COLO668 (cell line): ENCODE measurements around the gene NACC2.

Experiments used
- DNase-seq: peaks from one replicate; lab custom pipeline; 2025; ENCODE audit not compliant: unreplicated experiment; lab: John Stamatoyannopoulos, UW

The NACC2 gene

DNA sequence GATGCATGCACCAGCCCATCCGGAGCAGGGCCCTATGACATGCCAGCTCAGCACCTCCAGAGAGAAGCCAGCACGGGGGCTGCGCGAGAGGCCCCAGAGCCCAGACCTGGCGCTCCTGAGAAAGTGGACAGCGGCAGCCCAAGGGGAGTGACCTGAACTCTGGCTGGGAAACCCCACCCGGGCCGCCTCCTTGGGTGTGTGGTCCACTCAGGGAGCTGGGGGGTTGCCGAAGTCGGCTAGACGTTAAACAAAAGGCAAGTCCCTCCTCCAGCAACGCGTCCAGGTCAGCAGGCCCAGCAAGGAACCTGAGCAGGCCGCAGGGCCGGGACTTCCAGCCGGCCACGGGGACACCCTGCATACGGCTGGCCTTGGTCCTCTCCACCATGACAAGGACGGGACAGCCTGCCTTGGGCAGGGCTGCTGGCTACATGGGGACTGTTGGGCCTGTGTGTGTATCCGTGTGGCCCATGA is 35.7 kb downstream of the NACC2 start:
- DNase-seq = no peak

- DNase-seq = no peak
These were observed 36.2 kb downstream of the NACC2 start for GRCh38 chr9:136058801-136059302.

- DNase-seq = no peak
These were observed 37.0 kb downstream of the NACC2 start for GRCh38 chr9:136058084-136058483.

DNA sequence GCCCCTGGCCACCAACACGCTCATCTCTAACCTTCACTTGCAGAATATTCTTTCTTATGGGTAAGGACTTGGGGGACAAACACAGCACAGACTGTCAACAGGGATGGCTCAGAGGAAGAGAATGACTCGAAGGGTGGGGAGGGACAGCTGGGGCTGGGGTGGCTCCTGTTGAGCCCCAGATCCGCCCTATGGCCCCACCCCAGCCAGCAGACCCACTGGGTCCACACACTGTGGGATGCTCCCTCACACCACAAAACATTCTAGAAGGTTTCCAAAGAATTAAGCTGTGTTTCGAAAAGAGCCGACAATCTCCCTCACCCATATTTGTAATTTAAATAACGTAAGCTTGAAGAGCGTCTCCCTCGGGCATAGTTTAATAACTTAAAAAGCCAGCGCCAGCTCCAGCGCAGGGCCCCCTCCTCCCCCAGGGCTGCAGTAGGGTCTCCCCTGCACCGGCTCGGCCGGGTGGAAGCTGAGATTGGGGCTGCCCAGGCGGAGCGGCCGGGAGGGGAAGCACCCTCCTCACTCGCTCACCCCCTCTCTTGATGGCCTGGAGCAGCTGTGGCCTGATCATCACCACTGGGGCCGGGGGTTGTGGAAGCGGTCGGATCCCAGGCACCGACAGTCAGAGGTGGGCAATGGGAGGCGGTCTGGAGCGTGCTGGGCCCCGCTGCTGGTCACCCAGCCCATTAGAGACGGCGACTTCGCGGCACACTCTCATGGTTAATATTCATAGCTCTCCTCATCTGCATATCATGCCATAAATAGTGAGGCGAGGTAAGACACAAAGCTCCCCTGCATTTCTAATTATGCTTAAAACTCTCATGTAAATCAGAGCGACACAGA is 37.6 kb downstream of the NACC2 start:
- no peak for DNase-seq

DNA sequence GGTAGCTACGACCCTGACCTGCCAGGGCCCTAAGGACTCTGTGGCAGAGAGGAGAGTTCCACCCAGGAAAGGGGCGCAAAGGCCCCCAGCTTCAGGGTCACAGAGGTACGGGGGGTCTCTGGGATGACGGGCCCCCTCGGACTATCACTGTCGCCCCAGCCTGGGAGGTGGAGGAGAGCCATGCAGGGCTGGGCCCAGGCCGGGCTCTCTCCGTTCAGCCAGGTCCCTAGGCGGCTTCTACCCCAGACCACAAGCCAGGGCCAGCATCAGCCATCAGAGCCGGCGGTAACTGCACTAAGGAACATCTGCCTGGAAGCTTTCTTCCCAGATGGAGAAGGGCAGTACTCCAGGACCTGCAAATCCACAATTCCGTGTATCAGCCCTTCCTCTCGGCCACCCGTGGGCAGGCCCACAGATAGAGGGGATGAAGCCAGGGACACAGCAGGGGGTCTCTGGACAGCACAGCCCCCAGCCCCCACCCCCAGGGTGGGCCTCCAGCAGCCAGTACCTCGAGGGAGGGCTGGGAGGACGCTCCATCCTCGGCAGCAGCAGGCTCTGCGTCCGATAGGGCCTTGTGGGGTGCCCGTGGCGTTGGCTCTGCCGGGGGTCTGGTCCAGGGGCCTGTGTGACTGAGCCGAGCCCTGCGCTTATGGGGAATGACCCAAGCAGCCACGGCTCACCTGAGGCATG is 38.4 kb downstream of the NACC2 start:
- no peak for DNase-seq

- DNase-seq = no peak
These were observed 39.2 kb downstream of the NACC2 start for GRCh38 chr9:136055715-136056545.

- DNase-seq = no peak
These were observed 40.0 kb downstream of the NACC2 start for GRCh38 chr9:136054798-136055714.

GRCh38 chr9:136054146-136054545 is 40.9 kb downstream of the NACC2 start:
- DNase-seq = no peak

DNA sequence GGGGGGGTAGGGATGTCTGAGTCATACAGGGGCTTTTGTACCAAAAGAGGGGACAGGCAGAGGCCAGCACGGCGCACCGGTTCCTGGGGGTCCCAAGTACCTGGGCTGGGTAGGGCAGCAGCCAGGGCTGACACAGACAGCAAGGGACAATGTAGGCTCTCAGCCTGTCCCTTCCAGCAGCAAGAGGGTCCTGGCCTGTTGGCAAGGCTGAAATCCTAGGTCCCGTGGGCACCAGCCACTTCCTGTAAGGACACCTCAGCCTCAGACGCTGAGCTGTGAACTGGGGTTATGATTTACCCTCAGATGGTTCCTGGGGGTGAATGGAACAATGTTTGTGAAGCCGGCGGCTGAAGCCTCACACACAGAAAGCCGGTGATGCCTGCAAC is 41.3 kb downstream of the NACC2 start:
- no peak for DNase-seq

DNA sequence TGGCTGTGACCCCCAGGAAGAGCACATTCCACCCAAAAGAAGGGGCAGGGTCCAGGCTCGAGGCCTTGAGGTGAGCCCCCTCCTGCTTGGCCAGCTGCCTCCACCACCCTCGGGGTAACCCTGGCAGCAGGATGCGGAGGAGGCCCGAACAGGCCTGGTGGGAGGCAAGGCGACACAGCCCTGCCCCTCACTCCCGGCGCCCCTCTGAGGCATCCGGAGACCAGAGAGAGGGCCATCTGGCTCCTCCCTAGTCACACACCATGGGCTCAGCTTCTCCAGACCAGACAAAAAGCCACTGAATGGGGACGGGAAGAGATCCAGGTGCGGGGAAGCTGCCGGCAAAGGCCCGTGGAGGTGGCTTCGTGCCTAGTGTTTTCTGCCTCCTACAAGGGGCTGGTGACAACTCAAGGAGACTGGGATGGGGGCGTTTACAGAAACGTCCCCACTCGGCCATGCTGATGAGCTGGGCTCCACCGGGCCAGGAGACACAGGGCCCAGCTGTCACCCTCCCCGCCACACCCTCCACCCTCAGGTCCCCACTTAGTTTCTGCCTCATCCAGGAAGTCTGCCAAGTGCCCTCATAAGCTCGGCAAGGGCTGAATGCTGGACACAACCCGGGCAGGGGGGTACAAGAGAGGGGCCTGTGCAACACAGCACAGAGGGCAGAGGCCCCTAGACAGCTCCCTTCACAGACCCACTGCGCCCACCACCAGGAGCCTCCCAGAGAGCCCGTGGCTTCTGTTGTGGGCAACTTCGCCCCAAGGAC is 41.9 kb downstream of the NACC2 start:
- DNase-seq = peak; percentile 50

DNA sequence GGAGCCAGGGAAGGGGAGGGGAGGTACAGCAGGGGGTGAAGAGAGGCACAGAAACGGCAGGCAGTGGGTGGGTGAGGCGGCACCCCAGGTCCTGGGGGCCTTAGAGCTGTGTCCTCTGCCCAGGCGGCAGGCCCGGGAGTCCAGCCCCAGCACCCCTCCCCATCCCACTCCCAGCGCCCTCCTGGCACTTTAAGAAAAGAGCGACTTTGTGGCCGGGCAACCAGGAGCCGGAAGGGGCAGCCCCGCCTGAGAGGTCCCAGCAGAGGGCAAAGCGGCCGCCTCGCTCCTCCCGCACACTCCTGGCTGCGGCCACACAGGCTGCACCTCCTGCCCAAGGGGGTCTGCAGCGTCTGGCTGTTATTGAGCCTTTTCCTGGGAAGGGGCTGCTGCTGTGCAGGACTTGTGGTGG is 42.6 kb downstream of the NACC2 start:
- DNase-seq = no peak

- DNase-seq = peak; percentile 91
These were observed 43.1 kb downstream of the NACC2 start for GRCh38 chr9:136051837-136052471.

GRCh38 chr9:136051453-136051836 is 43.6 kb downstream of the NACC2 start:
- peak; percentile 56 for DNase-seq

GRCh38 chr9:136050701-136051452 is 44.2 kb downstream of the NACC2 start:
- no peak for DNase-seq

- DNase-seq = no peak
These were observed 44.8 kb downstream of the NACC2 start for GRCh38 chr9:136050266-136050700.

DNA sequence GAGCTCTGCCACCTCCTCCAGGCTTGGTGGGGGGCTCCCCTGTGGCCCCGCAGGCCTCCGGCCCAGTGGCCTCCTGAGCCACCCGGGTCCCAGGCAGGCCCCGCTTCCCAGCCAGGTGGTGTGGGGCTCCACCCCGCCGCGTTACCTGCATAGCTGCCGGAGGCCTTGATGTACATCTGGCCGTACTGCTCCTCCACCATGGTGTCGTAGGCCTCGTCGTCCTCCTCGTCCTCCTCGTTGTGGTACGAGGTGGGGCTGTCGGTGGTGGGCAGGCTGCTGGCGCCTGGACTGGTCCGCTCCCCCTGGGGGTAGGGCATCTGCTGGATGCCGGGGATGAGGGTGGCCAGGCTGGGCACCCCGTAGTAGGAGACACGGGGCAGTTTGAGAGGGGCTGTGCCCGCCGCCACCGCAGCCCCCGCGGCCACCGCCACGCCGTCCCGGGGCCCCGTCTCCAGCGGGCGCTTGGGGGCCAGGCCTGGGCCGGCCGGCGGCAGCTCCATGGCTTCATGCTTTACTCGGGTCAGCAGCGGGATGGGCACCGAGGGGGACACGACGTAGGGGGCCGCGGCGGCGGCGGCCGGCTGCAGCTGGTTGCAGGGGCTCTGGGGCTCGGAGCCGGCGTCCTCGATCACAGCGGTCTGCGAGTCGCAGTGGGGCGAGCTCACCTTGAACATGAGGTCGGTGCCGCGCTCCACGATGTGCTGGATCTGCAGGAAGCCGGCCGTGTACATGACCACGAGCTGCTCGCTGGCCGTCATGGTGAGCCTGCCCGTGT is 45.4 kb downstream of the NACC2 start:
- DNase-seq = no peak
